SK-N-DZ (cell line): ENCODE results near the gene PRF1. TPM values are rescaled to one million over a fixed set of nuclear protein-coding genes. Genes with fewer than 3 reads are reported as not detected.
"Not testable (repeated sequence)": the region's sequence is repeated elsewhere in the genome, so short reads cannot be mapped to it uniquely, and the experiment has no call there.

Experiments
- DNase-seq: peaks from one replicate; pipeline ENCODE4 v3.0.0-alpha.2; 2015; ENCODE audit warnings: low spot score
- polyA plus RNA-seq, 2 experiments: library from polyadenylated mRNA; depleted of rRNA; stranded (reverse); fragments of >200 nt; gene quantifications; 2 replicates each; pipeline ENCODE4 v1.2.3, GENCODE V29; 2014

The PRF1 gene
- polyA plus RNA-seq (2014; cell fraction: cytosol; rRNA removed): not detected in 2 replicates
- not detected in 2 replicates for polyA plus RNA-seq (2014; cell fraction: nucleus; rRNA removed)

- no peak for DNase-seq
Measured at GRCh38 chr10:70602665-70603448, at the start of gene PRF1. Gene PRF1, minus strand, starts transcription at chr10:70602741. Its CDS starts 1,839 bp downstream, at chr10:70600902.

DNA sequence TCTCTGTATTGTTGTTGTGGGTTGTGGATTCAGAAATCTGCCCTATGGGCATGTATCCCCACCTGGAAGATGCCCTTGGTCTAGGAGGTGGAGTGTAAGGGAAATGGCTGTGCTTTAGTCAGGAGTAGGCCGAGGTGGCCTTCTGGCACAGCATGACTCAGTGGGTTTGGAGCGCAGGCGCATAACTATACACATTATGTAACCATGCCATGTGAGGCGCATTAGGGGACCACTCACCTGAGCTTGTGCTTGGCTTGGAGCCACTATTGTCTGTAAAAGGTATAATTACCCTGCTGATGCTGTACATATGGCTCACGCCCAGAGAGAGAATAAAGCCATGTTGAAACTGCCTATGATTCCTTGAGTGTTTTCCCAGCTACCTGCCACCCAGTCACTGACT, 49.1 kb upstream of the PRF1 start:
- DNase-seq: no peak

DNA sequence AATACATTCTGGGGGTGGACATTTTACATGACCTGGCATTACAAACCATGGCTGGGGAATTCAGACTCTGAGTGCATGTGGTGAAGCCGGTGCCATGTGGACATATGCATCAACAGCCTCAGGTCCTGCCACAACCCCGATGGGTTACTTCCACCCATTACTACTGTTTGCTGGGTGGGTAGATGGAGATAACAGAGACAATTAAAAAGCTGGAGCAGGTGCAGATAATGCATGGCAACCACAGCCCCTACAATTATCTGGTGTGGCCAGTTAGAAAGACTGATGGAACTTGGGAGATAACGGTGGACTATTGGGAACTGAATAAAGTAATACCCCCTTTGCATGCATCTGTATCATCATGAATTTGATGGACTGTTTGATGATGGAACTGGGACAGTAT, 48.2 kb upstream of the PRF1 start:
- DNase-seq: no peak

- DNase-seq: no peak
Measured at GRCh38 chr10:70650104-70650503, 47.6 kb upstream of the PRF1 start.

GRCh38 chr10:70649526-70649925, 47.0 kb upstream of the PRF1 start:
- DNase-seq: no peak

DNA sequence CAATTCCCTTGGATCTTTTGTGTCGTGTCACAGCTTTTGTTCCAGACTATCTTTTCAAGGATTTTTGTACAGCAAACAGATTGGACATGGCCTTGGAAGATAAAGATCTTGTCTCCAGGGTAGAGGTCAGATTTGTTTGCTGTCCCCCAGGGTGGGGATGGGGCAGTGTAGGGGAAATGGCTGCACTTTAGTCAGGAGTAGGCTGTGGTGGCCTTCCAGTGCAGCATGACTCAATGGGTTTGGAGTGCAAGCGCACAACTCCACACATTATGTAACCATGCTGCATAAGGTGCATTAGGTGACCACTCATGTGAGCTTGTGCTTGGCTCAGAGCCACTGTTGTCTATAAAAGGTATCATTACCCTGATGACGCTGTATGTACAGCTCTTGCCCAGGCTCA, 45.9 kb upstream of the PRF1 start:
- no peak for DNase-seq

GRCh38 chr10:70647086-70647485, 44.5 kb upstream of the PRF1 start:
- no peak for DNase-seq

GRCh38 chr10:70644959-70645358, 42.4 kb upstream of the PRF1 start:
- not testable (repeated sequence) for DNase-seq

- not testable (repeated sequence) for DNase-seq
Measured at GRCh38 chr10:70643272-70643671, 40.7 kb upstream of the PRF1 start.

DNA sequence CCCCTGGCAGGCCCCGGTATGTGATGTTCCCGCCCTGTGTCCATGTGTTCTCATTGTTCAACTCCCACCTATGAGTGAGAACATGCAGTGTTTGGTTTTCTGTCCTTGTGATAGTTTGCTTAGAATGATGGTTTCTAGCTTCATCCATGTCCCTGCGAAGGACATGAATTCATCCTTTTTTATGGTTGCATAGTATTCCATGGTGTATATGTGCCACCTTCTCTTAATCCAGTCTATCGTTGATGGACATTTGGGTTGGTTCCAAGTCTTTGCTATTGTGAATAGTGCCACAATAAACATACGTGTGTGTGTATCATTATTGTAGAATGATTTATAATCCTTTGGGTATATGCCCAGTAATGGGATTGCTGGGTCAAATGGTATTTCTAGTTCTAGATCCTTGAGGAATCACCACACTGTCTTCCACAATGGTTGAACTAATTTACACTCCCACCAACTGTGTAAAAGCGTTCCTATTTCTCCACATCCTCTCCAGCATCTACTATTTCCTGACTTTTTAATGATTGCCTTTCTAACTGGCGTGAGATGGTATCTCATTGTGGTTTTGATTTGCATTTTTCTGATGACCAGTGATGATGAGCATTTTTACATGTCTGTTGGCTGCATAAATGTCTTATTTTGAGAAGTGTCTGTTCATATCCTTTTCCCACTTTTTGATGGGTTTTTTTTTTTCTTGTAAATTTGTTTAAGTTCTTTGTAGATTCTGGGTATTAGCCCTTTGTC, 37.3 kb upstream of the PRF1 start:
- not testable (repeated sequence) for DNase-seq

GRCh38 chr10:70634515-70634914, 32.0 kb upstream of the PRF1 start:
- DNase-seq: not testable (repeated sequence)

- DNase-seq: no peak
Measured at GRCh38 chr10:70634011-70634410, 31.5 kb upstream of the PRF1 start.

DNA sequence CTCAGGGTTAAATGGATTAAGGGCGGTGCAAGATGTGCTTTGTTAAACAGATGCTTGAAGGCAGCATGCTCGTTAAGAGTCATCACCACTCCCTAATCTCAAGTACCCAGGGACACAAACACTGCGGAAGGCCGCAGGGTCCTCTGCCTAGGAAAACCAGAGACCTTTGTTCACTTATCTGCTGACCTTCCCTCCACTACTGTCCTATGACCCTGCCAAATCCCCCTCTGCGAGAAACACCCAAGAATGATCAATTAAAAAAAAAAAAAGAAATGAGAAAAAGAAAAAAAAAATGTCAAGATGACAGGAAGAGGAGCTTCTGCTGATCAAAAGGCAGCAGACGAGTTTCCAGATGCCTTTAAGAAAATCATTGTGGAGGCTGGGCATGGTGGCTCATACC, 29.2 kb upstream of the PRF1 start:
- DNase-seq: not testable (repeated sequence)

DNA sequence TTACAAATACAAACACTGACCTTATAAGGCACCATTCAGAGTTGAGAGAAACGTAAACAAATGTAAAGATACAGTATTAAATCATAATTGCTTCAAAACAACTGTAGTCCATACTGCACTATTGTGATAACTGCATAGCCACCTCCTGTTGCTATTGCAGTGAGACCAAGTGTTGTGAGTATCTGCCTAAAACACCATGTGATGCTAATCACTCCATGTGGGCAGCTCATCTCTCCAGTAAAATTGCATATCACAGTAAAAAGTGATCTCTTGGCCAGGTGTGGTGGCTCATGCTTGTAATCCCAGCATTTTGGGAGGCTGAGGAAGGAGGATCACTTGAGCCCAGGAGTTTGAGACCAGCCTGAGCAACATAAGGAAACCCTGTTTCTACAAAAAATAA, 26.8 kb upstream of the PRF1 start:
- no peak for DNase-seq

- DNase-seq: no peak
Measured at GRCh38 chr10:70626056-70626455, 23.5 kb upstream of the PRF1 start.

DNA sequence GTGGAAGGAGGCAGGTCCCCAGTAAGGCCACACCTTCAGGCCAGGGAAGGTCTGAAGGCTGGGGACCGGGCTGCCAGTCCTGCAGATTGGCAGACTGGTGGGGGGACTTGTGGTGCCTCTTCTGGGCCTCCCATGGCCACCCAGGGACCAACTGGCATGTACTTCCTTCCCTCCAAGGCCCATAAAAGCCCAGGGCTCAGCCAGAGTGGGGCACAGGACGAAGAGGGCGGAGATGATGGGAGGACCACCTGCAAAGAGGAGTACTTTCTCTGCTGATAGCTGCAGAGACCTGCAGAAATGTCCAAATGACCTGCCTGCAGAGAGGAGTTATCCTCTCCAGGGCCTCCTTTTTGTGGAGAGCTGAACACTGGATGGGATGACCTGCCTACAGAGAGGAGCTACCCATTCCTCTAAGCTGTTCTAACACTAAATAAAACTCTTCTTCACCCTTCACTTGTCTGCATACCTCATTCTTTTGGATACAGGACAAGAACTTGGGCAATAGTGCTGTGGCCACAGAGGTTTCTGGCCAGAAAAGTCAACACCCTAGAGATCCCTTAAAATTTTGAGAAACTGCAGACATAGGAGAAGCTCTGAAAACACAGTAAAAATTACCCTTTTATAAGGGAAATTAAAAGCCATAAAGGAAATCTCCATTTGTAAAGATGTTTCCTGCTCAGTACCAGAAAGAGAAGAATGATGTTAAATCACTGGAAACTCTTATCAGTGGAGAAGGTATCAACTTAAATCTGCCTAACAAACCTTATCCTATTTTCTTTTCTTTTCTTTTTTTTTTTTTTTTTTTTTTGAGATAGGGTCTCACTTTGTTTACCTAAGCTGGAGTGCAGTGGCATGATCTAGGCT, 20.7 kb upstream of the PRF1 start:
- DNase-seq: no peak

GRCh38 chr10:70622541-70622940, 20.0 kb upstream of the PRF1 start:
- no peak for DNase-seq

DNA sequence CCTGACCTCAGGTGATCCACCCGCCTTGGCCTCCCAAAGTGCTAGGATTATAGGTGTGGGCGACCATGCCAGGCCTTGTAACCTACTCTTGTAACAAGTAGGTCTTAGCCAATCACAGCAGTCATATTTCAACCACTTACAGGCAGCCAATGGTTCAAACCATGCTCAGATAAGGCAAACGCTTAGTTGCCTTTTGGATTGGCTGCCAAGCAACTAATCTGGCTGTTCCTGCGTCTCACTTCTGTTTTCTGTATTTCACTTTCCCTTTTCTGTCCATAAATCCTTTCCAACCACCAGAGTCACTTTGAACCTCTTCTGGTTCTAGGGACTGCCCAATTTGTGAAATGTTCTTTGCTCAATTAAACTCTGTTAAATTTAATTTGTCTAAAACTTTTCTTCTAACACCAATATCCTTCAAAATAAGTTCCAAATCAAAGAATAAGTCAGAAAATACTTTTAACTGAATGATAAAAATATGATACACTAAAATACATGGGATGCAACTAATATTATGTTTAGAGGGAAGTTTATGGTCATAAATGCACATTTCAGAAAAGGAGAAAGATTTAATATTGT, 19.1 kb upstream of the PRF1 start:
- DNase-seq: no peak

GRCh38 chr10:70620020-70620289, 17.4 kb upstream of the PRF1 start:
- DNase-seq: no peak

- no peak for DNase-seq
Measured at GRCh38 chr10:70619271-70620019, 16.9 kb upstream of the PRF1 start.

DNA sequence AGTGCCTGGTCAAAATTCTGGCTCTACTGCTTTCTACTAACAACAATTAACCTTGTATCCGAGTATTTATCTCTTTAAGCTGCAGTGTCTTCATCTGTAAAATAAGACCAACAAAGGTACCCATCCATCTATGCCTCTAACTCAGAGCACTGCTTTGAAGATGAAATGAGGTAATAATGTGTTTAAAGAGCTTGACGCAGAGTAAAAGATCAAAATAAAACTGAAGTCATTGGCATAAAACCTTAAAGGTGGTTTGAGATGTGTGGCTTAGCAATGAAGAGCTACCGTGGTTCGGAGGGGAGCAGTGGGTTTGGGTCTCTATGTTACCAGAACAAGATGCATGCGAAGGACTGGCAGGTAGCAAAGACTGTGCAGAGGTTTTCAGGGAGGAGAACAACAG, 16.1 kb upstream of the PRF1 start:
- DNase-seq: no peak
